ENCODE data around the gene RLF. TPM values are rescaled to one million over a fixed set of nuclear protein-coding genes. Genes with fewer than 3 reads are reported as not detected.

The RLF gene
- total and polyA plus RNA-seq, 9 of the 15 experiments (the other 6 are each of a cell fraction or from before 2014, with no cell fraction given): 3.6 to 35.0 (median 21.2) TPM

- TF ChIP-seq CREB3 (tag; conservative IDR thresholded peaks at IDR 0.05; ENCODE audit: low read depth) (no peak), TEAD2 (tag; IDR thresholded peaks at IDR 0.05) (0 out of 2 replicates have a peak, but pooled peaks have one; percentile 42), TCF7L2 (IDR thresholded peaks at IDR 0.05; ENCODE audit: low read depth, low read length) (no peak), GABPB1 (CRISPR knock-in tag; IDR thresholded peaks at IDR 0.05) (no peak), ZNF197 (CRISPR knock-in tag; IDR thresholded peaks at IDR 0.05; ENCODE audit: low read depth) (peak; percentile 39; the same call in 1 of the 2 replicates), ZNF79 (CRISPR knock-in tag; IDR thresholded peaks at IDR 0.05; ENCODE audit: low read depth) (peak; percentile 60; the same call in 1 of the 2 replicates), ESRRA (IDR thresholded peaks at IDR 0.05; ENCODE audit: borderline replicate concordance, low read depth) (peak; percentile 36; the same call in 1 of the 2 replicates), SMARCA4 (IDR thresholded peaks at IDR 0.05) (peak; percentile 54; the same call in 1 of the 2 replicates), TAL1 (IDR thresholded peaks at IDR 0.05) (peak; percentile 54; the same call in 1 of the 2 replicates), ZSCAN32 (CRISPR knock-in tag; IDR thresholded peaks at IDR 0.05) (no peak), MYC (IDR thresholded peaks at IDR 0.05; ENCODE audit: low read depth, low read length) (peak; percentile 54), MYC (CRISPR knock-in tag; IDR thresholded peaks at IDR 0.05; ENCODE audit: borderline replicate concordance, low read depth) (no peak), HDAC3 (IDR thresholded peaks at IDR 0.05; ENCODE audit: borderline replicate concordance, partially characterized antibody) (peak; percentile 36), ZNF316 (IDR thresholded peaks at IDR 0.05) (no peak), CBFA2T3 (IDR thresholded peaks at IDR 0.05) (peak; percentile 70), KLF16 (IDR thresholded peaks at IDR 0.05) (no peak), ZFP1 (CRISPR knock-in tag; IDR thresholded peaks at IDR 0.05) (0 out of 2 replicates have a peak, but pooled peaks have one; percentile 16), ZNF444 (CRISPR knock-in tag; IDR thresholded peaks at IDR 0.05) (no peak), ZFPM2 (CRISPR knock-in tag; IDR thresholded peaks at IDR 0.05) (no peak), CCNT2 (IDR thresholded peaks at IDR 0.05; ENCODE audit: borderline replicate concordance, extremely low read depth, insufficient read length, low read depth, low read length) (peak; percentile 46), TARDBP (IDR thresholded peaks at IDR 0.05) (no peak), RB1 (IDR thresholded peaks at IDR 0.05; ENCODE audit: low read depth) (no peak), ZBTB2 (IDR thresholded peaks at IDR 0.05) (no peak), JUNB (CRISPR knock-in tag; conservative IDR thresholded peaks at IDR 0.05) (no peak; the same call in 1 of the 2 replicates), PTBP1 (IDR thresholded peaks at IDR 0.05; ENCODE audit: low read depth, low read length) (no peak), NR2C1 (IDR thresholded peaks at IDR 0.05) (no peak), NR2C1 (tag; IDR thresholded peaks at IDR 0.05) (0 out of 2 replicates have a peak, but pooled peaks have one; percentile 33), CEBPG (CRISPR knock-in tag; IDR thresholded peaks at IDR 0.05) (no peak), CEBPG (tag; conservative IDR thresholded peaks at IDR 0.05 in 1 of 2, IDR thresholded peaks at IDR 0.05 in 1 of 2) (peak in 1 of 2 experiments; percentile 38; a peak in 1 of 4 replicates), ZNF561 (CRISPR knock-in tag; conservative IDR thresholded peaks at IDR 0.05) (no peak), COPS2 (conservative IDR thresholded peaks at IDR 0.05) (no peak), FOSL1 (tag; conservative IDR thresholded peaks at IDR 0.05) (peak; percentile 91), DNMT1 (IDR thresholded peaks at IDR 0.05) (no peak)
Measured at GRCh38 chr1:40130892-40131291, 30.3 kb upstream of the RLF start (continued).
